Measurements from ENCODE around the gene CSF3.

DNA sequence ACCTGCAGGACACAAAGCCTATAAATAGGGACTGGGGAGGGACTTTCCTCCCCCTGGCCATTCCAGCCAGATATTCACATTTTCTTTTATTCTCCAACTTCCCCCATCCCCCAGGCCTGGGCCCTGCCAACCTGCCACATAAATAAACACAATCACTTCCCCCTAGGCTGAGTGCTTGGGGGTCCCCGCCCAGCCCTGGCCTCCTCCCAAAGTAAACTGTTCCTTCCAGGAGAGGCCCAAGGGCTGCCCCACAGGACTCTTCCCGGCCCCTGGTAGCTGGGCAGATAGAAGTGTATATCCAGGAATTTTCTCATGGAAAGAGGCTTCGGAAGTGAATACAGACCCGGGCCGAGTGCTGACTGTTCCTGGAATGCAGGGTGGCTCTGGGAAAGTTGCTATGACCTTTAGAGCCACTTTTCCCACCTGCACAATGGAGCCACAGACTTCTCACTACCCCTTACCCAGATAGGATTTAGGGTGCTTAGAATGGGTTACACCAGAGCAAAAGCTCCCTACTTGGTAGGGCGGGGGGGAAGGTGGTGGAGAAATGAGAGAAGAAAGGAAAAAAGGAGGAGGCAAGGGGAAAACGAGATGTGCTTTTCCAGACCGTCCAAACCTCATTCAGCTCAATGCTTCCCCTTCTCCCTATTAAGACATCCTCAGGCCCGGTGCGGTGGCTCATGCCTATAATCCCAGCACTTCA, 8.5 kb downstream of the CSF3 start:
- TF ChIP-seq, protein P1, sequence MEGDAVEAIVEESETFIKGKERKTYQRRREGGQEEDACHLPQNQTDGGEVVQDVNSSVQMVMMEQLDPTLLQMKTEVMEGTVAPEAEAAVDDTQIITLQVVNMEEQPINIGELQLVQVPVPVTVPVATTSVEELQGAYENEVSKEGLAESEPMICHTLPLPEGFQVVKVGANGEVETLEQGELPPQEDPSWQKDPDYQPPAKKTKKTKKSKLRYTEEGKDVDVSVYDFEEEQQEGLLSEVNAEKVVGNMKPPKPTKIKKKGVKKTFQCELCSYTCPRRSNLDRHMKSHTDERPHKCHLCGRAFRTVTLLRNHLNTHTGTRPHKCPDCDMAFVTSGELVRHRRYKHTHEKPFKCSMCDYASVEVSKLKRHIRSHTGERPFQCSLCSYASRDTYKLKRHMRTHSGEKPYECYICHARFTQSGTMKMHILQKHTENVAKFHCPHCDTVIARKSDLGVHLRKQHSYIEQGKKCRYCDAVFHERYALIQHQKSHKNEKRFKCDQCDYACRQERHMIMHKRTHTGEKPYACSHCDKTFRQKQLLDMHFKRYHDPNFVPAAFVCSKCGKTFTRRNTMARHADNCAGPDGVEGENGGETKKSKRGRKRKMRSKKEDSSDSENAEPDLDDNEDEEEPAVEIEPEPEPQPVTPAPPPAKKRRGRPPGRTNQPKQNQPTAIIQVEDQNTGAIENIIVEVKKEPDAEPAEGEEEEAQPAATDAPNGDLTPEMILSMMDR (IDR thresholded peaks at IDR 0.05) = no peak
- no peak for TF ChIP-seq POLR2A (IDR thresholded peaks at IDR 0.05)

All from heart left ventricle (tissue), 13 donors.